Measurements from ENCODE around the gene HDAC9.

GRCh38 chr7:18552316-18552916 lies 56.9 kb downstream of the HDAC9 start:
- TF ChIP-seq EZH2 (IDR thresholded peaks at IDR 0.05; ENCODE audit: low read length, missing control alignments), result no peak
- no peak for TF ChIP-seq CTCF (conservative IDR thresholded peaks at IDR 0.05 in 1 of 2, IDR thresholded peaks at IDR 0.05 in 1 of 2; ENCODE audit: low read depth in 1 of 2, low read length in 2 of 2)

Data from fibroblast of lung (primary cell).